ENCODE data around the gene PSMD6. TPM values are rescaled to one million over a fixed set of nuclear protein-coding genes. Genes with fewer than 3 reads are reported as not detected.

Gene PSMD6
- total RNA-seq, result 60.9 TPM

DNA sequence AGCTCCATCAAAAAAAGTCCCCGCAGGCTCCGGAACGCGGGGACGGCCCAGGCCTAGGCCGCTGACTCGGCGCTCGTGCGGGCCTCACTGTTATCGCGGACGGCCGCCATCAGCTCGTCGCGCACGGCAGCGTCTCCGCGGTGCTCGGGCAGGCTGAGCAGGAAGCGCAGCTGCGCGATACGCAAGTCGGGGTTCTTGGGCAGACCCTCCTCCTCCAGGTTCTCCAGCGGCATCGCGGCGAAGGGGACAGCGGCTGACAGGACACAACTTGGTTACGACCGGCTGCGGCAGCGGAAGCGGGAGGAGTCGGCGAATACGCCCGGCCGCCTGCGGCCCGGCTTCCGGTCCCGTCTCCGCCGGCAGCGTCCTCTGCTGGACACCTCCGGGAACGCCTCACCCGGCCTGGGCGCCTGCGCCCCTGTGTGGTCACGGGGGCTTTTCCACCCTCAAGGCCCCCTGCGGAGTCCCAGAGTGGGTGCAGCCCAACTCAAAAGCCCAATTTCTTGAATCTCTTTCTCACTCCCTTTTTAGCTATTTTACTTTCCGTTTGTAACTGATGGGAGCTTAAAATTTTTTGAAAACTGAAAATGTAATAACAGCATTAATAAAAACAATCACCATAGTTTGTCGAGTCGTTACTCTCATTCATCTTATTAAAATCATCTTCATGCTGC is at the start of gene PSMD6:
PSMD6 (minus strand) TSS at position 308 of the 674 bp plus-strand sequence; CDS start at position 233, 75 bp downstream.
- peak; percentile 85 for DNase-seq

DNA sequence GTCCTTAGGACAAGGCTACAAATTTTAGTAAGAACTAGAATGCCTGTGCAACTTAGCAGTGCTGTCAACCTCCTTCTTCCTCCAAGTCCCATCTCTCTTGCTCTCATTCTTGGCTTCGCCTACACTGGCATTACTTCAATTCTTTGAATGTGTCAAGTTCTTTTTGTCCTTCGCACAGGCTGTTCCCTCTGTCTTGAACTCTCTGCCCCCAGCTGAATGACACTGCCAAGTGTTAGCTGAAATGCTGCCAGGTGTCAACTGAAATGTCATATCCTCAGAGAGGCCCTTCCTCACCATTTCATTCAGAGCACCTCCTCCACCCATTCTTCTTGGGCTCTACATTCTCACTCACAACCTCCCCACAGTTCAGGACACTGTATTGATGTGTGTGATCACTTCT is 48.8 kb upstream of the PSMD6 start:
- DNase-seq, result no peak

DNA sequence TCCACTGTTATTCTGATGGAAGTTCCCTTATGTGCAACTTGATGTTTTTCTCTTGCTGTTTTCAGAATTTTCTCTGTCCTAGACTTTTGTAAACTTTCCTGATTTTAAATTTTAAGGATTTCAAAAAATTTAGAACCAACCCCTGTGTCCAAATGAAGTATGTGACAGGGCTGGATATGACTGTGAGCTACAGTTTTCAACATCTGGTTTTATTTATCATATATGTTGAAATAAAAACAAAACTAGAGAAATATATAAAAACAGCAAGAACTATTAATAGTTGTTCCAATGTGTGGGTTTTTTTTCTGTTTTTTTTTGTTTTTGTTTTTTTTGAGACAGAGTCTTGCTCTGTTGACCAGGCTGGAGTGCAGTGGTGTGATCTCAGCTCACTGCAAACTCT is 47.4 kb upstream of the PSMD6 start:
- no peak for DNase-seq

DNA sequence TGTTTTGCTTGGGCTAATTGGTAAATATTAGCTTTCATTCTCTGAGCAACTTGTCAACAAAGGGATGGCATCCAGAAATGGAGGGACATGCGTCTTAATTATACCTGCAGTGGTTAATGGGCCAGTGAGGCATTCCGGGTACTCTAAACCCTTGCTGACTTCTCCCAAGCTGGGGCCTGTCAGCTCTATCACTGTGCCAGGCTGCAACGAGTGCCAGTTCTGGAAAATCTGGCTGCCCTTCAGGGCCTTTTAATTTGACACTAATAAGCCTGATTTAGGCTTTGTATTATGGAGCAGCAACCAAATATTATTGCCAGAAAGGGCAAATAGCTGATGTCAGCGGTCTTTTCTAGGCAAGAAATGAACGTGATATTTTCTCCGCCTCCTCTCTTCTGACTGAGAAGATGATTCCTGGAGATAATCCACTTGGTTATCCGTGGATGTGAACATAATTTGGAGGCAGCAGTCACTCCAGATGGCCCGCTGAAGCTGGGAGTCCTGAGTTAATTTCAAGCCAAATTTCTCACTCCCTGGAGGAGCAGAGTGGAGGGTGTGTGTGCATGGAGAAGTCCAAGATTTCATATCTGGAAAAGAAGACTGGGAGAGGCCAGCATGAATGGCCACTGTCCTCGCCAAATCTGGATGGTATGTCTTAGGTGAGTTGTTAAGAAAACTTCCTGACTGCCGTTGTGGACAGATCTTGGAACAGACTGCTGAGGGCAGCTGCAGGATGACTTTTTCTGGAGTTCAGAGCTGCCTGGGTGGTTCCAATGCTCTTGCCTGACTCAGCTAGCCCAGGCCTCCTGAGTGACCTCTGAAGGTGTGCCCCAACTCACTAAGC is 44.4 kb upstream of the PSMD6 start:
- DNase-seq, result no peak

GRCh38 chr3:64064804-64065203 is 41.5 kb upstream of the PSMD6 start:
- DNase-seq, result no peak

DNA sequence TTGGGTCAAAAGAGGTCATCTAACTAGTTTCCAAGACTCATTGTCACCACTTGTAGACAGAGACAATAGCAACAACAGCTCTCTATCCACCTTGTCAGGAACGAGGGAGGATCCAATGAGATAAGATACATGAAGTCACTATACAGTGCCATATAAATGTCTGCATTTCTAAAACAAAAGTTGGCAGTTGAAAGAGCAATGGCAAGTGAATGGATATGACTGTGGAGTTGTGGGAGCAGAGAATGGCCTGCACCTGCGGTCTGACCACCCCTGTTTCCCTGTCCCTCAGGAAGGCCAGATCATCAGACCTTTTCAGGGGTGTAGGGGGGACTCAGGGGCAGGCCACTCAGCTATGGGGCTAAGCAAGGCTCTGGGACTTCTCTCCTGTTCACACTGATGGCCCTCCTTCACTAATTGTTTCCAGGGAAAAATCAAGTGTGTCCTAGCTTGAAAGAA is 40.7 kb upstream of the PSMD6 start:
- DNase-seq, result no peak

GRCh38 chr3:64063207-64063982 is 40.1 kb upstream of the PSMD6 start:
- DNase-seq, result no peak

- DNase-seq, result no peak
These were observed 38.3 kb upstream of the PSMD6 start for GRCh38 chr3:64061628-64062027.

GRCh38 chr3:64059484-64060175 is 36.3 kb upstream of the PSMD6 start:
- no peak for DNase-seq

DNA sequence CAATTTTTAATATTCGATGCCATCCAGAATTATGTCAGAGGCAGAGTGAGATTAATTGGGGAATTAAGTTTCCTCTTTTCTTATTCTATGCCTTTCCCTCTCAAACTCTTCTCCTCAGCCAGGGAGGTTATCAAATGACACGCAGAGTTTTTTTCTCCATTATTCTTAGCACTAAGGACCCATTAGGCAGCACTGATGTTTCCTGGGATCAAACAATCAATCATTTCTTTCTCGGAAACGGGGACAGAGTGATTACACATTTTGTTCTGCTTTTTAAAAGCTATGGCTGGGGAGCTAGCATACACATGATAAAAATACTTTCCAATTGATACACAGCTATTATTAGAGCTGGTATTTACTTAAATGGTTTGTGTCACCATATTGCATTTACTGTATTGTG is 35.3 kb upstream of the PSMD6 start:
- DNase-seq, result no peak

- no peak for DNase-seq
These were observed 33.9 kb upstream of the PSMD6 start for GRCh38 chr3:64057231-64057630.

DNA sequence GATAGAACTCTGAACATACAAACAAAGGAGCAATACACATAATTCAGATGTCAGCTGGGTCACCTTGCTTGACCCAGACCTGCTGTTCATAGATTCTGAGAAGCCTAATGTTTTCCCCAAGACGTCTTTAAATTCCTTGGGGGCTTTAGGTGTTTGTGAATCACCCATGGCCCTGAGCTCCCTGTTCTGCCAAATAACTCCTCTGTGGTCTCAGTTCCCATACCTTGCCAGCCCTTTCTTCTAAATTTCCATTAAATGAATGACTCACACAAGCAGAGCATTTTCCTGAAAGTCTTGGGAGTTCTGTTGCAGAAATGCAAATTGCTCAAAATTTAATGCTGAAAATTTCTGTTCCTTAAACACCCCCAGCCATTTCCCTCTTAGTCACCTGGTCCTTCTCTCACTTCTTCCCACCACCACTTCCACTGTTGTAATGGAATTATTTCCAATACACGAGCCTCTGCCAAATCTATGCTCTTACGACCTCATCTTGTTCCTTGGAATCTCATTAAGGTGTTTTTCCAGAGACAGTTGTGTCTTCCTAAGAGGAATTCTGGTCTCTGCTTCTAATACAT is 33.4 kb upstream of the PSMD6 start:
- no peak for DNase-seq

- DNase-seq, result no peak
These were observed 31.8 kb upstream of the PSMD6 start for GRCh38 chr3:64055076-64055475.

DNA sequence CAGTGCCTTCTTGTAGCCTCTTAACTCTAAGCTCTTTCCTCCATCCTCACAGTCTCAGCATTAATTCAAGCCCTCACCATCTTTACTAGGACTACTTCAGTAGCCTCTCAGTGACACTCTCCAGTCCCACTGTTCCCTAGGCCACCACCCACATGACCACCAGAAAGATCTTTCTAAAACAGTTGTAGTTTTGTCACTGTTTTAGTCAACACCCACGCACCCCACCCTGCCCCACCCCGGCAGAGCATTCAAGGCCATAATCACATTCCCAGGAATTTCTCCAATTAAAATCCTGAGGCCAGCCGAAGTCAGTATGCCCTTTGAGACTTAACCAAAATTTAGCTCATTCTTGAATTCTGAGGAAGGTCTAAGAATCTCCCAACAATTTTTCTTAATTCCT is 31.2 kb upstream of the PSMD6 start:
- no peak for DNase-seq

- DNase-seq, result no peak
These were observed 30.3 kb upstream of the PSMD6 start for GRCh38 chr3:64053581-64053980.

DNA sequence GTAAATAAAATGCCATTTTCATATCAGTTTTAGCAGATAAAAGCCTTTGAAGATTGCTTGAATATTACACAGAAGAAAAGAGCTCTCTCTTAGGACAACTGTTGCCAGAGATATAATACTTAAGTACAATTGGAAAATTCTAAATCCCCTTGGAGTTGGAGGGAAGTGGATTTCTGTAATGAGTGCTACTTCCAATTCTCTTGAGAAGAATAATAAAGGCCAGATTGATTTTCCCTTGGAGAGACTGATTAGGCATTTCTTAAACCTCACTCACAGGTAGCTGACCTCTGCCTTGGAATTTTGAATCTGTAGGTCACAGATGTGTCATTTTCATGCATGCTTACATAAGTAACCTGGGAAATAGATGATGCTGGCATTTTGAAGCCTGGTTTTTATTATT is 29.8 kb upstream of the PSMD6 start:
- DNase-seq, result no peak

DNA sequence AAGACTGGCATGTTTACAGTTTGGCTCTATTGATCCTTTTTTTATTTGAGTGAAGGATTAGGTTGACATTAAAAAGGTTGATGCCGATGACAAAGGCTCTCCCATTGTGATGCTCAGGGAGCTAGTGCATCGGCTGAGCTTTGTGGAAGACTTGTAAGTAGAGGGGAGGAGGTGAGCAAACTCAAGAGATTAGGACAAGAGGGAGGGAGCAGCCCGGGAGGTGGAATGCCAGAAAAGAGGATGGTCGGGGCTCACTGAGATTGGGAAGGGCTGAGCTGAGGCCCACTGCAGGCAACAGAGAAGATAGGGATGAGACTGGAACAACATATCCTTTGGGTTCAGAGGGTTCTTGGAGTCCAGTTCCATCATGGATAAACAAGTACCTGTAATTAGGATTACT is 26.5 kb upstream of the PSMD6 start:
- no peak for DNase-seq

DNA sequence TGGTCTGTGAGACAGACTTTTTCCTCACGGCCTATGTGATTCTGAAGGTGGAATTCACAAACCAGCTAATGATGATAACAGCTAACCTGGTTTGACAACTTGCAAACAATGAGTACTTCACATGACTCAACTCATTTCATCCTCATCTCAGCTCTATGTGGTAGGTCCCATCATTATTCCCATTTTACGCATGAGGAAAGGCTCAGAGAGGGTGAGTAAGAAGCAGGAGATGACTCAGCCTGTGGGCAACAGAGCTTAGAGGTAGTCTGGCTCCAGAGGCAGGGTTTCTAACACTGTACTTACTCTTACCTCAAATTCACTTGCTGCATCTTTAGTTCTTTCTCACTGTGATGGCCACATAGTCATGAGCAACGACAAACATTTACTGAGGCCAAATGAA is 25.8 kb upstream of the PSMD6 start:
- DNase-seq, result no peak

- DNase-seq, result no peak
These were observed 25.4 kb upstream of the PSMD6 start for GRCh38 chr3:64048631-64049061.

- DNase-seq, result no peak
These were observed 24.5 kb upstream of the PSMD6 start for GRCh38 chr3:64047787-64048186.

DNA sequence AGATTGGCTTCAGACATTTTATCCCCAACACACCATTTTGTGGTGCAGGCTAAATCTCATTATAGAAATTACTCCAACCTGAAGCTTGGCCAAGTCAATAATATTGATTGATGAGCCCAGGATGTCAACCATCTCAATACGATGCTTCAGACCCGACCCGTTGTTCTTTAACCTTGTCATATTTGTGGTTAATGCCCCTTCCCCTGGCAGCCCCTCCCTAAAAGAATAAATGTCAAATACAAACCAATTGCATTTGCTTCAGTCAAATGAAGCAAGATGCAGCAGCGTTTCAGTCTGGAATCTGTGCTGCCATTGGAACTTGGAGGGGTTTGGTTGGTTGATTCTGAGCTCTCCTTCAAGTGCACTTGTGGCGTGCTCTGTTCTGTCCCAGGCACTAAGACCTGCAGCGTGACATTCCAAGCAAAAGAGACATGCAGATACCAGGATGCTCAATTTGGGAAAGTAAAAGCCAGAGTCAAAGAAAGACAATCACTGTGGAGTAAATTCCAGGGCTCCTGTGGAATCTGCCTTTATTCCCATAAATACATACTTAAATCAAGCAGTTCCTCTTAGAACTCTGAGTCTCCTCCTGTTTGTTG is 23.8 kb upstream of the PSMD6 start:
- DNase-seq, result no peak

- DNase-seq, result no peak
These were observed 23.3 kb upstream of the PSMD6 start for GRCh38 chr3:64046592-64046991.
